ENCODE measurements around the gene STRADB. TPM values are rescaled to one million over a fixed set of nuclear protein-coding genes. Genes with fewer than 3 reads are reported as not detected.

The STRADB gene
- total RNA-seq, 1 experiment from 2014 or later = 40.5 TPM

DNA sequence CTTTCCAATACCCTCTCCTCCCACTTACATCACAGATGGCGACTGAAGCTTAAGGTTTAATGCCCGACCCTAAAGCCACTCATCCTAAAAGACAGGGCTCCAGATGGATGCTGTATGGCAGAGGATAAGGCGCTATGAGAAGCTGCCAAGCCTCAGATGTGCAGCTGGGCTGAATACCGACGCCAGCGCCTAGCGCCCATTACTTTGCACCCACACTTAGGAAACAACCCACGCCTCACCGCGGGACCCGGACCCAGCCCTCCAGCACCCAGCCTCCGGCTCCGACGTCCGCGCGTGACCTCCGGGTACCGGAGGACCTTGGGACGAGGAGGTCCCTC, 617 bp upstream of the STRADB start:
- Histone ChIP-seq H3K79me1 (ENCODE audit: insufficient read depth, low read depth, low read length, poor library complexity, severe bottlenecking) (no peaks in the 10 kb centered on the region), H4K20me1 (ENCODE audit: control insufficient read depth, insufficient read depth, insufficient read length) (no peaks in the 10 kb centered on the region), H3K56ac (ENCODE audit: insufficient read length, low read depth, low read length) (no peak overlapping the region), H3K23me2 (ENCODE audit: insufficient read length, low read depth, low read length, poor library complexity, severe bottlenecking) (peaks cover 7% of the 10 kb centered on the region), H3K23ac (ENCODE audit: insufficient read length, low read depth, low read length) (no peak overlapping the region), H4K91ac (ENCODE audit: insufficient read length, low read depth, low read length) (no peak overlapping the region), H2BK120ac (ENCODE audit: low read depth, low read length, poor library complexity, severe bottlenecking) (no peak overlapping the region), H3K4me2 (ENCODE audit: insufficient read depth, insufficient read length, low read length) (peak overlapping the region; percentile 64), H3K4ac (ENCODE audit: low read depth, low read length) (no peak overlapping the region), H2BK5ac (ENCODE audit: insufficient read length, low read length) (no peak overlapping the region), H2BK20ac (ENCODE audit: low read depth, low read length, poor library complexity, severe bottlenecking) (no peak overlapping the region), H4K8ac (replicated peaks; ENCODE audit: insufficient read length, low read depth, low read length) (no peak overlapping the region), H3K9ac (ENCODE audit: extremely low read depth, insufficient read length, low read length) (peak overlapping the region; percentile 41), H3T11ph (ENCODE audit: low read length) (no peak overlapping the region), H3K27ac (ENCODE audit: insufficient read length, low read depth, low read length) (no peak overlapping the region), H2BK12ac (ENCODE audit: insufficient read length, low read depth, low read length) (no peak overlapping the region), H3K27me3 (ENCODE audit: insufficient read depth, low read length) (no peaks in the 10 kb centered on the region), H3K79me2 (ENCODE audit: insufficient read depth, low read length) (no peaks in the 10 kb centered on the region), H2BK15ac (ENCODE audit: low read depth, low read length) (no peak overlapping the region), H3K14ac (ENCODE audit: insufficient read depth, low read length) (no peak overlapping the region), H3K9me3 (ENCODE audit: control insufficient read depth, low read depth, low read length) (no peaks in the 10 kb centered on the region), H4K5ac (ENCODE audit: insufficient read length, low read depth, low read length) (no peak overlapping the region), H2AFZ (ENCODE audit: low read length) (no peak overlapping the region), H2AK5ac (ENCODE audit: insufficient read length, low read length) (no peak overlapping the region), H3K4me1 (ENCODE audit: insufficient read depth, low read length) (no peaks in the 10 kb centered on the region; the same call in 1 of the 2 replicates), H3K18ac (ENCODE audit: insufficient read length, low read depth, low read length) (no peak overlapping the region)
- TF ChIP-seq, protein P1, sequence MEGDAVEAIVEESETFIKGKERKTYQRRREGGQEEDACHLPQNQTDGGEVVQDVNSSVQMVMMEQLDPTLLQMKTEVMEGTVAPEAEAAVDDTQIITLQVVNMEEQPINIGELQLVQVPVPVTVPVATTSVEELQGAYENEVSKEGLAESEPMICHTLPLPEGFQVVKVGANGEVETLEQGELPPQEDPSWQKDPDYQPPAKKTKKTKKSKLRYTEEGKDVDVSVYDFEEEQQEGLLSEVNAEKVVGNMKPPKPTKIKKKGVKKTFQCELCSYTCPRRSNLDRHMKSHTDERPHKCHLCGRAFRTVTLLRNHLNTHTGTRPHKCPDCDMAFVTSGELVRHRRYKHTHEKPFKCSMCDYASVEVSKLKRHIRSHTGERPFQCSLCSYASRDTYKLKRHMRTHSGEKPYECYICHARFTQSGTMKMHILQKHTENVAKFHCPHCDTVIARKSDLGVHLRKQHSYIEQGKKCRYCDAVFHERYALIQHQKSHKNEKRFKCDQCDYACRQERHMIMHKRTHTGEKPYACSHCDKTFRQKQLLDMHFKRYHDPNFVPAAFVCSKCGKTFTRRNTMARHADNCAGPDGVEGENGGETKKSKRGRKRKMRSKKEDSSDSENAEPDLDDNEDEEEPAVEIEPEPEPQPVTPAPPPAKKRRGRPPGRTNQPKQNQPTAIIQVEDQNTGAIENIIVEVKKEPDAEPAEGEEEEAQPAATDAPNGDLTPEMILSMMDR (conservative IDR thresholded peaks at IDR 0.05) = no peak
- Mint-ChIP-seq H3K4me1 (peaks cover 6 to 16% of the 10 kb centered on the region in 2 experiments), H3K9me3 (no peaks in the 10 kb centered on the region), H3K27me3 (ENCODE audit: low read depth) (no peaks in the 10 kb centered on the region; the same call in none of the 2 replicates), H3K36me3 (ENCODE audit: insufficient read depth in 1 of 3, low read depth in 3 of 3) (0 out of 7 replicates have a peak, but pooled peaks cover 0 to 2% (median 0%) of the 10 kb centered on the region in 3 experiments), H3K27ac (peak overlapping the region; percentile 61 to 93 (median 83); a peak in 4 of 7 replicates), H3K4me3 (peak overlapping the region; percentile 93 to 95)
- DNase-seq = no peak
- no CpG with 5 or more reads among the region's 20 CpGs for WGBS (ENCODE audit: extremely low coverage, insufficient read length, low lambda C conversion rate)

Data from H9 (cell line).